Measurements from ENCODE around the gene RASA3. TPM values are rescaled to one million over a fixed set of nuclear protein-coding genes. Genes with fewer than 3 reads are reported as not detected.

RASA3 gene
- total RNA-seq, 1 donor from 2014 or later: 2.6 TPM

GRCh38 chr13:113938716-113939115, 193.7 kb downstream of the RASA3 start:
- DNase-seq (ENCODE audit: low read depth) (no peak), FAIRE-seq (no peak)
- Histone ChIP-seq H3K4me3 (ENCODE audit: low read depth, low read length) (no peak overlapping the region), H3K27me3 (ENCODE audit: control insufficient read depth, insufficient read depth, low read length) (peaks cover 3% of the 10 kb centered on the region), H3K36me3 (ENCODE audit: control insufficient read depth, insufficient read depth, low read length) (no peaks in the 10 kb centered on the region)
- TF ChIP-seq, protein P1, sequence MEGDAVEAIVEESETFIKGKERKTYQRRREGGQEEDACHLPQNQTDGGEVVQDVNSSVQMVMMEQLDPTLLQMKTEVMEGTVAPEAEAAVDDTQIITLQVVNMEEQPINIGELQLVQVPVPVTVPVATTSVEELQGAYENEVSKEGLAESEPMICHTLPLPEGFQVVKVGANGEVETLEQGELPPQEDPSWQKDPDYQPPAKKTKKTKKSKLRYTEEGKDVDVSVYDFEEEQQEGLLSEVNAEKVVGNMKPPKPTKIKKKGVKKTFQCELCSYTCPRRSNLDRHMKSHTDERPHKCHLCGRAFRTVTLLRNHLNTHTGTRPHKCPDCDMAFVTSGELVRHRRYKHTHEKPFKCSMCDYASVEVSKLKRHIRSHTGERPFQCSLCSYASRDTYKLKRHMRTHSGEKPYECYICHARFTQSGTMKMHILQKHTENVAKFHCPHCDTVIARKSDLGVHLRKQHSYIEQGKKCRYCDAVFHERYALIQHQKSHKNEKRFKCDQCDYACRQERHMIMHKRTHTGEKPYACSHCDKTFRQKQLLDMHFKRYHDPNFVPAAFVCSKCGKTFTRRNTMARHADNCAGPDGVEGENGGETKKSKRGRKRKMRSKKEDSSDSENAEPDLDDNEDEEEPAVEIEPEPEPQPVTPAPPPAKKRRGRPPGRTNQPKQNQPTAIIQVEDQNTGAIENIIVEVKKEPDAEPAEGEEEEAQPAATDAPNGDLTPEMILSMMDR (IDR thresholded peaks at IDR 0.05; ENCODE audit: insufficient read depth, low read length, severe bottlenecking): no peak

DNA sequence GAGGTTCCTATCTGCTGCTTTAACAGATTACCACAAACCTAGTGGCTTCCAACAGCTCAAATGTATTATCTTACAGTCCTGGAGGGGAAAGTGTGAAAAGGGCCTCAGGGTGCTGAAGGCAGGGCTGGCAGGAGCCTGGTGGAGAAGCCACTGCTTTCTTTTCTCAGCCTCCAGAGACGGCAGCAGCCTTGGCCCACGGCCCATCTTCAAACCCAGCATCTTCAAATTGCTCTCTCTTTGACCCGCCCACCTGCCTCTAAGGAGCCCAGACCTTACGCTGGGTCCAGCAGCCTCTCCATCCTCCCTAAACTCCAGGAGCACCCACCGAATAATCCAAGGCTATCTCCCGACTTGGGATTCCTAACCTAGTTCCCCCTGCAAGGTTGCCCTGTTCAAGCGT, 194.2 kb downstream of the RASA3 start:
- TF ChIP-seq, protein P1 (IDR thresholded peaks at IDR 0.05; ENCODE audit: insufficient read depth, low read length, severe bottlenecking): no peak
- no peaks in the 10 kb centered on the region for H3K36me3 ChIP-seq (ENCODE audit: control insufficient read depth, insufficient read depth, low read length)
- no peak for FAIRE-seq
- DNase-seq (ENCODE audit: low read depth): no peak
- H3K27me3 ChIP-seq (ENCODE audit: control insufficient read depth, insufficient read depth, low read length): peaks cover 3% of the 10 kb centered on the region
- H3K4me3 ChIP-seq (ENCODE audit: low read depth, low read length): no peak overlapping the region

DNA sequence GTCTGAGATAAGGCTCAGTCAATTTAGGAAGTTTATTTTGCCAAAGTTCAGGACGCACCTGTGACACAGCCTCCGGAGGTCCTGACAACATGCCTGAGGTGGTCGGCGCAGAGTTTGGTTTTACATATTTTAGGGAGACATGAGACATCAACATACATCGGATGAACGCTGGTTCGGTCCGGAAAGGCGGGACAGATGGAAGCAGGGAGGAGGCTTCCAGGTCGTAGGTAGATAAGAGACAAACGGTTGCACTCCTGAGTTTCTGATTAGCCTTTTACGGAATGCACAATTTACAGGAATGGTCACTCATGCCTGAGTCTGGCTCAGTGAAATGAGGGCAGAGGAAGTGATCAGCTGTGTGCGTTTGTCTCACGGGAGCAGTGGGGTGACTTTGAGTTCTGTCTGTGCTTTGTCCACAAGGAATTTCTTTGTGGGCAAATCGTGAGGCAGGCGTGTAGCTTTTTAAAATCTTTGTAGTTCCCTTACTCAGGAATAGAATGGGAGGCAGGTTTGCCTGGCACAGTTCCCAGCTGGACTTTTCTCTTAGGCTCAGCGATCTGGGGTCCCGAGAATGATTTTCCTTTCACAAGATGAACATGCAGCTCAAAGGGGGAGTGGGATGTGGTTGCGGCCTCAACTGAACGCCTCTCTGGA, 194.8 kb downstream of the RASA3 start:
- FAIRE-seq: no peak
- Histone ChIP-seq H3K4me3 (ENCODE audit: low read depth, low read length) (no peak overlapping the region), H3K27me3 (ENCODE audit: control insufficient read depth, insufficient read depth, low read length) (peaks cover 3% of the 10 kb centered on the region), H3K36me3 (ENCODE audit: control insufficient read depth, insufficient read depth, low read length) (no peaks in the 10 kb centered on the region)
- no peak for DNase-seq (ENCODE audit: low read depth)
- TF ChIP-seq, protein P1 (IDR thresholded peaks at IDR 0.05; ENCODE audit: insufficient read depth, low read length, severe bottlenecking): no peak

- H3K4me3 ChIP-seq (ENCODE audit: low read depth, low read length): no peak overlapping the region
- no peaks in the 10 kb centered on the region for H3K36me3 ChIP-seq (ENCODE audit: control insufficient read depth, insufficient read depth, low read length)
- H3K27me3 ChIP-seq (ENCODE audit: control insufficient read depth, insufficient read depth, low read length): peaks cover 3% of the 10 kb centered on the region
- no peak for FAIRE-seq
- TF ChIP-seq, protein P1 (IDR thresholded peaks at IDR 0.05; ENCODE audit: insufficient read depth, low read length, severe bottlenecking): no peak
- DNase-seq (ENCODE audit: low read depth): no peak
Measured at GRCh38 chr13:113937073-113937472, 195.3 kb downstream of the RASA3 start.

DNA sequence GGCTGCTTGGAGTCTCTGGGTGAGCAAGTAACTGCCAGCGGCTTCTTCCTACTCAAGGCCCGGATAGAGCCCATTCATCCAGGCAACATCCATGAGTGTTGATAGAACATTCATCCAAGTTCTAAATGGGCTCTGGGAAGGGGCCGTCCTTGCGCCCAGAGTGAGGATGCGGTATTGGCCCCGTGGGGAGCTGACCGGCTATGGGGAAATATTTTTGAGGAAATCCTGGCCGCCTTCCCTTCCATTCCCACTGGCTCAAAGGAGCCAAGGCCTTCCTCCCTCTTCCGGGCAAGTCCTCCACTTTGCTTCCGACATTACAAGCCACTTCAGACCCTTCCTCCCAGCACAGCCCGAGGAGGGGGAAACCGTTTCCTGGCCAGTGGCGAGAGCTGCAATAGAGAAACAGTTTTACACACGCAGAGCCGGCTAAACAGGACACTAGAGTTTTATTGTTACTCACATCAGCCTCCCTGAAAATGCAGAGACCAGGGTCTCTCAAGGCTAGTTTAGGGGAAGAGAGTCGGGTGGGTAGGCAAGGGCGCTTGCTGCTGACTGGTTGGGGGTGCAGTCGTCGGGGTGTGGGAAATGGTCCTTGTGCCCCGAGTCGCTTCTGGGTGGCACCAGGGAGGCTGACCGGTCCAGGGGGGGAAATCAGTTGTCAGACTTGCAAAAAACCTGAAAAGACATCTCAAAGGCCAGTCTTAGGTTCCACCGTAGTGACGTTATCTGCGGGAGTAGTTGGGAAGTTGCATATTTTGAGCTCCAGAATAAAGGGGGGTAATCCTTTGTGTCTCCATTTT, 196.1 kb downstream of the RASA3 start:
- H3K27me3 ChIP-seq (ENCODE audit: control insufficient read depth, insufficient read depth, low read length): peaks cover 3% of the 10 kb centered on the region
- DNase-seq (ENCODE audit: low read depth) (no peak), FAIRE-seq (no peak)
- H3K4me3 ChIP-seq (ENCODE audit: low read depth, low read length): no peak overlapping the region
- TF ChIP-seq, protein P1 (IDR thresholded peaks at IDR 0.05; ENCODE audit: insufficient read depth, low read length, severe bottlenecking): no peak
- no peaks in the 10 kb centered on the region for H3K36me3 ChIP-seq (ENCODE audit: control insufficient read depth, insufficient read depth, low read length)

All from bronchial epithelial cell (primary cell).